Erythroblast (primary cell): Measurements from ENCODE around the gene RSL24D1.

ENCODE experiments used
- GATA1 ChIP-seq: IDR thresholded peaks from 2 replicates; pipeline ENCODE4 v1.6.1; 2011; ENCODE audit warnings: low read depth, mild to moderate bottlenecking, control low read depth, low read length, moderate library complexity
- POLR2A ChIP-seq: IDR thresholded peaks from 2 replicates; pipeline ENCODE4 v1.6.1; 2011; ENCODE audit warnings: mild to moderate bottlenecking, low read length

DNA sequence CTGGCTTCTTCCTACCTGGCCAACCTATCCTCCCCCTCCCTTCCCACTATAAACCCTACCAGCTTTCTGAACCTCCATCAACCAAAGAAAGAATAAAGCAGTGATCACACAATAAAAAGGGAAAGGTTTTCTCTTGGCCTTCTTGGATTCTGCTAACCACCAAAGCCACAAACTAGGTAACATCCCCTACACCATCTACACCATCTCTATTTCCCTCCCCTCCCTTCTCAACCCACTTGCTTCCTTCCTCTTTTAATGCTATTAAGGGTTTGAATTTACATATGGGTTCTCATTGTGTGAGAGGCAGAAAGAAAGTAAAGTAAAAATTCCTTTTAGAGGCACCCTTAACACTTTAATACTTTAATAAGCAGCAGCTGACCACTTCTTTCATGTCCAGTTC is 25.8 kb upstream of the RSL24D1 start:
- no peak for TF ChIP-seq POLR2A
- no peak for TF ChIP-seq GATA1
